ENCODE measurements around the gene KLHL7.

DNA sequence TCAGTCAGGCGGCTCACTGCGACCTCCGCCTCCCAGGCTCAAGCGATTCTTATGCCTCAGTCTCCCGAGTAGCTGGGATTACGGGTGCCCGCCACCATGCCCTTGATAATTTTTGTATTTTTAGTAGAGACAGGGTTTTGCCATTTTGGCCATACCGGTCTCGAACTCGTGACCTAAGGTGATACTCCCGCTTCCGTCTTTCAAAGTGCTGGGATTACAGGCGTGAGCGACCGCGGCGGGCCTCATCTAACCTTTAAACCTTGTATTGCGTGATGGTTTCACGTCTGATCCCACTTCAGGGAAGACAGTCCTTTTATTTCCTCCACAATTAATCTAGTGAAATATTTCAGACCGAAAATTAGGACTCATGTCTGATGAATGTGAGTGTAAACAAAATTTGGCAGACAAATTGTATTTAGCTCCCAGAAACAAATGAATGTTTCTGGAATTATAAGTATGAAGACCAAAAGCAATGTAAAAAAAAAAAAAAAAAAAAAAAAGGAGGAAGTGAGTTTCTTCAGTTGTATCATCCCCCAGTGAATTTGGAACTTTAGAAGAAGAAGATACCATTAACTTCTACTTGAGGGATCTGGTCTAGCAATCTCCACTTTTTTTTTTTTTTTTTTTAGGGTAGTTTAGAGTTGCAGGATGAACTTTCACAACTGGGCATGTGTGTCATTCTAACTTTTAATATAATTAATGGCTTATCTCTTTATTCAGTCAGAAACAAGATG lies 77.9 kb downstream of the KLHL7 start:
- TF ChIP-seq CTCF (IDR thresholded peaks at IDR 0.05) (no peak), CBX2 (IDR thresholded peaks at IDR 0.05; ENCODE audit: borderline replicate concordance, low read depth) (no peak), ELK1 (IDR thresholded peaks at IDR 0.05; ENCODE audit: low read depth, low read length) (no peak), ZFP36 (IDR thresholded peaks at IDR 0.05; ENCODE audit: borderline replicate concordance, partially characterized antibody) (no peak), FOSB (CRISPR knock-in tag; IDR thresholded peaks at IDR 0.05) (no peak), SREBF2 (IDR thresholded peaks at IDR 0.05) (no peak), USF2 (IDR thresholded peaks at IDR 0.05) (no peak), FOXS1 (CRISPR knock-in tag; IDR thresholded peaks at IDR 0.05) (no peak), EHMT2 (IDR thresholded peaks at IDR 0.05; ENCODE audit: low read depth) (no peak), ESRRA (IDR thresholded peaks at IDR 0.05; ENCODE audit: borderline replicate concordance, low read length) (no peak), POLR2A (IDR thresholded peaks at IDR 0.05; ENCODE audit: low read length) (no peak), RCOR1 (IDR thresholded peaks at IDR 0.05; ENCODE audit: low read depth, low read length) (no peak), CEBPB (IDR thresholded peaks at IDR 0.05) (no peak)
- TF ChIP-seq, protein P1, sequence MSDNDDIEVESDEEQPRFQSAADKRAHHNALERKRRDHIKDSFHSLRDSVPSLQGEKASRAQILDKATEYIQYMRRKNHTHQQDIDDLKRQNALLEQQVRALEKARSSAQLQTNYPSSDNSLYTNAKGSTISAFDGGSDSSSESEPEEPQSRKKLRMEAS (IDR thresholded peaks at IDR 0.05) = no peak
